SK-N-MC (cell line): Measurements from ENCODE around the gene EYA3.

ENCODE experiments used
- DNase-seq: peaks from one replicate; pipeline ENCODE4 v3.0.0-alpha.2; 2011; ENCODE audit warnings: low read depth, low spot score
- H3K27ac ChIP-seq: fragments of 200-600 bp; sonication (generic); 2 replicates; pipeline ENCODE4 v1.5.1; 2016; ENCODE audit warnings: mixed run types
- H3K36me3 ChIP-seq: fragments of 200-600 bp; sonication (generic); 2 replicates; pipeline ENCODE4 v1.6.1; 2017; ENCODE audit warnings: antibody characterized with exemption, low read length, mixed read lengths; ENCODE audit not compliant: insufficient read depth
- H3K4me3 ChIP-seq: fragments of 200-600 bp; sonication (generic); 2 replicates; pipeline ENCODE4 v1.5.1; 2016
- H3K9ac ChIP-seq: fragments of 200-600 bp; sonication (generic); 2 replicates; pipeline ENCODE4 v1.8.0; 2017; ENCODE audit warnings: mixed run types, mixed read lengths; ENCODE audit not compliant: insufficient read length
- H3K9me3 ChIP-seq: fragments of 200-600 bp; sonication (generic); 2 replicates; pipeline ENCODE4 v1.6.1; 2017; ENCODE audit warnings: low read depth, mild to moderate bottlenecking, antibody characterized with exemption, low read length, moderate library complexity, mixed read lengths
- EZH2 ChIP-seq: fragments of 200-600 bp; sonication (generic); IDR thresholded peaks from one replicate; pipeline ENCODE4 v1.6.1; 2017; ENCODE audit warnings: antibody characterized with exemption
- FOXP2 ChIP-seq: optimal IDR thresholded peaks from 2 replicates; pipeline ENCODE3; 2011; ENCODE audit warnings: mild to moderate bottlenecking, moderate library complexity; ENCODE audit not compliant: insufficient read depth; ENCODE audit errors: extremely low read length, control extremely low read depth
- POLR2AphosphoS5 ChIP-seq: IDR thresholded peaks from 2 replicates; pipeline ENCODE4 v1.6.1; 2012; ENCODE audit warnings: mild to moderate bottlenecking, low read depth, low read length, borderline replicate concordance

Gene EYA3

GRCh38 chr1:28118640-28119307 lies 30.4 kb upstream of the EYA3 start:
- no peak overlapping the region for H3K27ac ChIP-seq
- H3K9me3 ChIP-seq: no peaks in the 10 kb centered on the region
- no peak overlapping the region for H3K4me3 ChIP-seq
- no peak overlapping the region for H3K9ac ChIP-seq
- H3K36me3 ChIP-seq: no peaks in the 10 kb centered on the region
- no peak for DNase-seq
- no peak for TF ChIP-seq FOXP2
- TF ChIP-seq POLR2AphosphoS5: no peak
- TF ChIP-seq EZH2: no peak

- Histone ChIP-seq H3K9ac (no peak overlapping the region), H3K36me3 (no peaks in the 10 kb centered on the region), H3K9me3 (no peaks in the 10 kb centered on the region), H3K4me3 (no peak overlapping the region), H3K27ac (no peak overlapping the region)
- DNase-seq: no peak
- no peak for TF ChIP-seq FOXP2
- no peak for TF ChIP-seq EZH2
- TF ChIP-seq POLR2AphosphoS5: no peak
Measured at GRCh38 chr1:28115267-28115666, 26.9 kb upstream of the EYA3 start.

GRCh38 chr1:28114844-28115243 lies 26.4 kb upstream of the EYA3 start:
- H3K9ac ChIP-seq: no peak overlapping the region
- H3K4me3 ChIP-seq: no peak overlapping the region
- no peaks in the 10 kb centered on the region for H3K9me3 ChIP-seq
- no peak for DNase-seq
- TF ChIP-seq POLR2AphosphoS5: no peak
- no peak for TF ChIP-seq EZH2
- TF ChIP-seq FOXP2: no peak
- no peak overlapping the region for H3K27ac ChIP-seq
- H3K36me3 ChIP-seq: no peaks in the 10 kb centered on the region

- H3K9ac ChIP-seq: no peak overlapping the region
- no peaks in the 10 kb centered on the region for H3K9me3 ChIP-seq
- no peaks in the 10 kb centered on the region for H3K36me3 ChIP-seq
- H3K4me3 ChIP-seq: no peak overlapping the region
- TF ChIP-seq EZH2: no peak
- no peak for TF ChIP-seq POLR2AphosphoS5
- TF ChIP-seq FOXP2: no peak
- no peak overlapping the region for H3K27ac ChIP-seq
- no peak for DNase-seq
Measured at GRCh38 chr1:28113242-28113572, 24.8 kb upstream of the EYA3 start.

GRCh38 chr1:28112388-28113241 lies 24.2 kb upstream of the EYA3 start:
- Histone ChIP-seq H3K9me3 (no peaks in the 10 kb centered on the region), H3K36me3 (no peaks in the 10 kb centered on the region), H3K9ac (no peak overlapping the region), H3K27ac (no peak overlapping the region), H3K4me3 (no peak overlapping the region)
- TF ChIP-seq FOXP2: no peak
- no peak for TF ChIP-seq POLR2AphosphoS5
- no peak for TF ChIP-seq EZH2
- no peak for DNase-seq

GRCh38 chr1:28111157-28111556 lies 22.7 kb upstream of the EYA3 start:
- Histone ChIP-seq H3K4me3 (no peak overlapping the region), H3K36me3 (no peaks in the 10 kb centered on the region), H3K9me3 (no peaks in the 10 kb centered on the region), H3K27ac (no peak overlapping the region), H3K9ac (no peak overlapping the region)
- no peak for TF ChIP-seq FOXP2
- DNase-seq: no peak

GRCh38 chr1:28110555-28110954 lies 22.1 kb upstream of the EYA3 start:
- H3K27ac ChIP-seq: no peak overlapping the region
- no peak for DNase-seq
- H3K36me3 ChIP-seq: no peaks in the 10 kb centered on the region
- TF ChIP-seq FOXP2: no peak
- no peak for TF ChIP-seq POLR2AphosphoS5
- no peak for TF ChIP-seq EZH2
- H3K9ac ChIP-seq: no peak overlapping the region
- no peaks in the 10 kb centered on the region for H3K9me3 ChIP-seq
- H3K4me3 ChIP-seq: no peak overlapping the region

- TF ChIP-seq FOXP2 (no peak), EZH2 (no peak), POLR2AphosphoS5 (no peak)
- Histone ChIP-seq H3K4me3 (no peak overlapping the region), H3K9ac (no peak overlapping the region)
Measured at GRCh38 chr1:28109639-28110038, 21.2 kb upstream of the EYA3 start.

GRCh38 chr1:28108001-28108400 lies 19.6 kb upstream of the EYA3 start:
- Histone ChIP-seq H3K9me3 (no peaks in the 10 kb centered on the region), H3K4me3 (no peak overlapping the region), H3K9ac (no peak overlapping the region), H3K36me3 (no peaks in the 10 kb centered on the region), H3K27ac (no peak overlapping the region)
- DNase-seq: no peak
- TF ChIP-seq EZH2: no peak
- TF ChIP-seq POLR2AphosphoS5: no peak
- TF ChIP-seq FOXP2: no peak

More at GRCh38 chr1:28109639-28110038, 21.2 kb upstream of the EYA3 start:
- Histone ChIP-seq H3K9me3 (no peaks in the 10 kb centered on the region), H3K36me3 (no peaks in the 10 kb centered on the region), H3K27ac (no peak overlapping the region)
- no peak for DNase-seq
